Measurements from ENCODE around the gene COMTD1. TPM values are rescaled to one million over a fixed set of nuclear protein-coding genes. Genes with fewer than 3 reads are reported as not detected.
A peak's percentile ranks its signal among the peaks of the same experiment; 100 is the strongest.

The COMTD1 gene
- total RNA-seq, 1 donor from 2014 or later = 17.1 TPM

GRCh38 chr10:75209086-75209920 is 26.5 kb downstream of the COMTD1 start:
- H3K4me3 Mint-ChIP-seq (ENCODE audit: unreplicated experiment) = peak overlapping the region; percentile 86
- no peaks in the 10 kb centered on the region for H3K9me3 Mint-ChIP-seq (ENCODE audit: unreplicated experiment)
- H3K9ac ChIP-seq (ENCODE audit: low read length) = peak overlapping the region; percentile 98
- peak overlapping the region; percentile 97 for H3K27ac Mint-ChIP-seq (ENCODE audit: unreplicated experiment)
- peaks cover 20% of the 10 kb centered on the region for H3K4me1 Mint-ChIP-seq (ENCODE audit: low read depth, unreplicated experiment)
- no peak for FAIRE-seq
- no peak for DNase-seq (ENCODE audit: low read depth)
- peak overlapping the region; percentile 92 for H2AFZ ChIP-seq (ENCODE audit: low read depth, low read length)
- H4K20me1 ChIP-seq (ENCODE audit: insufficient read depth, low read length) = peaks cover 23% of the 10 kb centered on the region
- peaks cover 20% of the 10 kb centered on the region for H3K4me1 ChIP-seq (ENCODE audit: insufficient read depth, low read length)
- peak overlapping the region; percentile 100 for H3K4me2 ChIP-seq (ENCODE audit: low read length)
- TF ChIP-seq CTCF (IDR thresholded peaks at IDR 0.05; ENCODE audit: insufficient read depth, low read depth, low read length) = no peak
- no peak for TF ChIP-seq EZH2 (IDR thresholded peaks at IDR 0.05; ENCODE audit: insufficient read depth, low read length)
- H3K27ac ChIP-seq (ENCODE audit: low read depth, low read length) = peak overlapping the region; percentile 99
- H3K36me3 Mint-ChIP-seq (ENCODE audit: low read depth, unreplicated experiment) = peaks cover 18% of the 10 kb centered on the region
- peaks cover 13% of the 10 kb centered on the region for H3K36me3 ChIP-seq (ENCODE audit: insufficient read depth, low read length)
- H3K9me3 ChIP-seq (ENCODE audit: insufficient read depth, low read depth, low read length) = no peaks in the 10 kb centered on the region
- peak overlapping the region; percentile 74 for H3K4me3 ChIP-seq (ENCODE audit: insufficient read depth, low read depth, low read length)
- no peaks in the 10 kb centered on the region for H3K27me3 Mint-ChIP-seq (ENCODE audit: low read depth, unreplicated experiment)
- no peaks in the 10 kb centered on the region for H3K27me3 ChIP-seq (ENCODE audit: insufficient read depth, low read length)
- H3K79me2 ChIP-seq (ENCODE audit: insufficient read depth, low read length) = peaks cover 38% of the 10 kb centered on the region

- Histone ChIP-seq H3K27me3 (ENCODE audit: insufficient read depth, low read length) (no peaks in the 10 kb centered on the region), H3K9me3 (ENCODE audit: insufficient read depth, low read depth, low read length) (no peaks in the 10 kb centered on the region), H4K20me1 (ENCODE audit: insufficient read depth, low read length) (peaks cover 17% of the 10 kb centered on the region), H3K79me2 (ENCODE audit: insufficient read depth, low read length) (peaks cover 28% of the 10 kb centered on the region), H3K9ac (ENCODE audit: low read length) (no peak overlapping the region), H3K27ac (ENCODE audit: low read depth, low read length) (no peak overlapping the region), H3K4me1 (ENCODE audit: insufficient read depth, low read length) (peaks cover 20% of the 10 kb centered on the region), H3K4me3 (ENCODE audit: insufficient read depth, low read depth, low read length) (no peak overlapping the region), H2AFZ (ENCODE audit: low read depth, low read length) (no peak overlapping the region), H3K4me2 (ENCODE audit: low read length) (peak overlapping the region; percentile 17), H3K36me3 (ENCODE audit: insufficient read depth, low read length) (peaks cover 6% of the 10 kb centered on the region)
- no peaks in the 10 kb centered on the region for H3K9me3 Mint-ChIP-seq (ENCODE audit: unreplicated experiment)
- H3K27me3 Mint-ChIP-seq (ENCODE audit: low read depth, unreplicated experiment) = no peaks in the 10 kb centered on the region
- no peak for FAIRE-seq
- TF ChIP-seq EZH2 (IDR thresholded peaks at IDR 0.05; ENCODE audit: insufficient read depth, low read length) = no peak
- TF ChIP-seq CTCF (IDR thresholded peaks at IDR 0.05; ENCODE audit: insufficient read depth, low read depth, low read length) = no peak
- H3K27ac Mint-ChIP-seq (ENCODE audit: unreplicated experiment) = peak overlapping the region; percentile 81
- peak overlapping the region; percentile 52 for H3K4me3 Mint-ChIP-seq (ENCODE audit: unreplicated experiment)
- peaks cover 14% of the 10 kb centered on the region for H3K4me1 Mint-ChIP-seq (ENCODE audit: low read depth, unreplicated experiment)
- H3K36me3 Mint-ChIP-seq (ENCODE audit: low read depth, unreplicated experiment) = peaks cover 16% of the 10 kb centered on the region
- DNase-seq (ENCODE audit: low read depth) = peak; percentile 77
Measured at GRCh38 chr10:75208181-75208580, 27.6 kb downstream of the COMTD1 start.

GRCh38 chr10:75207857-75208144 is 28.0 kb downstream of the COMTD1 start:
- FAIRE-seq (no peak), DNase-seq (ENCODE audit: low read depth) (no peak)
- Histone ChIP-seq H3K9ac (ENCODE audit: low read length) (no peak overlapping the region), H3K4me1 (ENCODE audit: insufficient read depth, low read length) (peaks cover 24% of the 10 kb centered on the region), H3K79me2 (ENCODE audit: insufficient read depth, low read length) (peaks cover 24% of the 10 kb centered on the region), H3K27me3 (ENCODE audit: insufficient read depth, low read length) (no peaks in the 10 kb centered on the region), H3K27ac (ENCODE audit: low read depth, low read length) (no peak overlapping the region), H3K9me3 (ENCODE audit: insufficient read depth, low read depth, low read length) (no peaks in the 10 kb centered on the region), H3K4me2 (ENCODE audit: low read length) (peak overlapping the region; percentile 17), H2AFZ (ENCODE audit: low read depth, low read length) (no peak overlapping the region), H3K4me3 (ENCODE audit: insufficient read depth, low read depth, low read length) (no peak overlapping the region), H4K20me1 (ENCODE audit: insufficient read depth, low read length) (peaks cover 13% of the 10 kb centered on the region), H3K36me3 (ENCODE audit: insufficient read depth, low read length) (peaks cover 6% of the 10 kb centered on the region)
- Mint-ChIP-seq H3K4me3 (ENCODE audit: unreplicated experiment) (no peak overlapping the region), H3K27ac (ENCODE audit: unreplicated experiment) (peak overlapping the region; percentile 81), H3K27me3 (ENCODE audit: low read depth, unreplicated experiment) (no peaks in the 10 kb centered on the region), H3K9me3 (ENCODE audit: unreplicated experiment) (no peaks in the 10 kb centered on the region), H3K4me1 (ENCODE audit: low read depth, unreplicated experiment) (peaks cover 17% of the 10 kb centered on the region), H3K36me3 (ENCODE audit: low read depth, unreplicated experiment) (peaks cover 16% of the 10 kb centered on the region)
- TF ChIP-seq EZH2 (IDR thresholded peaks at IDR 0.05; ENCODE audit: insufficient read depth, low read length) = no peak
- TF ChIP-seq CTCF (IDR thresholded peaks at IDR 0.05; ENCODE audit: insufficient read depth, low read depth, low read length) = no peak
